Body of pancreas (tissue), 4 donors: ENCODE results near the gene FAU. TPM values are rescaled to one million over a fixed set of nuclear protein-coding genes. Genes with fewer than 3 reads are reported as not detected.

Source experiments
- ATAC-seq: fragments of 150-250 bp; one replicate; pipeline ENCODE4 v1.9.1; 2016
- DNase-seq, 4 donors: peaks; one replicate each; pipeline ENCODE4 v3.0.0-alpha.2; 2019
- H3K27ac ChIP-seq, 4 donors: fragments of 200-600 bp; sonication (generic); 1 replicate in 3 of 4; 2 replicates in 1 of 4; pipeline versions ENCODE4 v1.5.1 to v1.6.1; 2016 to 2019; ENCODE audit warnings: mild to moderate bottlenecking in 1 of 4, mixed read lengths in 1 of 4, moderate library complexity in 1 of 4
- H3K27me3 ChIP-seq, 2 donors: fragments of 200-600 bp; sonication (generic); one replicate each; pipeline ENCODE4 v1.6.0; 2016; ENCODE audit warnings: mild to moderate bottlenecking in 1 of 2
- H3K36me3 ChIP-seq, 2 donors: fragments of 200-600 bp; sonication (generic); replicated peaks in 1 of 2; 2 replicates each; pipeline ENCODE4 v1.5.1; 2016; ENCODE audit warnings: low read depth in 2 of 2; ENCODE audit not compliant: insufficient read depth in 1 of 2
- H3K4me1 ChIP-seq: fragments of 200-600 bp; sonication (generic); one replicate; pipeline ENCODE4 v1.6.0; 2016
- H3K4me3 ChIP-seq, 2 donors: fragments of 200-600 bp; sonication (generic); 1 replicate in 1 of 2; 2 replicates in 1 of 2; pipeline ENCODE4 v1.5.1; 2016 to 2019
- H3K9me3 ChIP-seq, 3 donors: fragments of 200-600 bp; sonication (generic); 1 replicate in 2 of 3; 2 replicates in 1 of 3; pipeline ENCODE4 v1.5.1; 2016
- CTCF ChIP-seq, 7 experiments: fragments of 450-650 bp in 4 of 7; fragments of 200-600 bp in 3 of 7; sonication (generic) in 3 of 7; IDR thresholded peaks; one replicate each; pipeline ENCODE4 v1.5.1; 2016 to 2019; ENCODE audit warnings: antibody characterized with exemption in 7 of 7
- POLR2A ChIP-seq, 3 donors: fragments of 450-650 bp; IDR thresholded peaks; one replicate each; pipeline ENCODE4 v1.6.1; 2016; ENCODE audit warnings: antibody characterized with exemption in 3 of 3, mild to moderate bottlenecking in 2 of 3
- WGBS, 2 donors: methylation state at CpG; one replicate each; pipeline ENCODE4 v1.1.5; 2017; 5-methylcytosine and 5-hydroxymethylcytosine counted together
- intact Hi-C: fragments of 100-400 bp; cut with DNase I; formaldehyde crosslinking; loops from one replicate; pipeline ENCODE4 v1.15.1; 2023
- total RNA-seq, 2 donors: library from RNA; depleted of rRNA; stranded (reverse); fragments of >200 nt; gene quantifications; one replicate each; pipeline ENCODE4 v1.1.0, GENCODE V29; 2016

The FAU gene
- total RNA-seq, 2 donors from 2014 or later, result 1,320 to 1,355 TPM

GRCh38 chr11:65113839-65114238 lies 8.1 kb downstream of the FAU start:
- Histone ChIP-seq H3K27me3 (no peaks in the 10 kb centered on the region), H3K4me3 (no peak overlapping the region), H3K27ac (peak overlapping the region; percentile 70 to 93 (median 88)), H3K4me1 (peaks cover 66% of the 10 kb centered on the region), H3K9me3 (no peaks in the 10 kb centered on the region), H3K36me3 (no peaks in the 10 kb centered on the region)
- ATAC-seq (peak; percentile 30), DNase-seq (peak; percentile 70 to 93 (median 79))
- intact Hi-C loops, result no loop called here
- no peak for TF ChIP-seq CTCF (IDR thresholded peaks at IDR 0.05)
- no peak for TF ChIP-seq POLR2A (IDR thresholded peaks at IDR 0.05)
- 12 to 14% methylated on average over 6 of the region's 6 CpGs for WGBS, 2 donors

GRCh38 chr11:65113361-65113756 lies 8.6 kb downstream of the FAU start:
- H3K9me3 ChIP-seq, result no peaks in the 10 kb centered on the region
- intact Hi-C loops, result no loop called here
- H3K27ac ChIP-seq, result peak overlapping the region; percentile 70 to 93 (median 88)
- ATAC-seq, result no peak
- H3K4me1 ChIP-seq, result peaks cover 66% of the 10 kb centered on the region
- H3K4me3 ChIP-seq, result no peak overlapping the region
- WGBS, 2 donors, result 18 to 24% methylated on average over 14 of the region's 14 CpGs
- no peaks in the 10 kb centered on the region for H3K36me3 ChIP-seq
- no peaks in the 10 kb centered on the region for H3K27me3 ChIP-seq
- DNase-seq, result peak; percentile 55 to 57 (median 56)
- TF ChIP-seq POLR2A (IDR thresholded peaks at IDR 0.05) (no peak), CTCF (IDR thresholded peaks at IDR 0.05) (no peak)

GRCh38 chr11:65112546-65113360 lies 9.2 kb downstream of the FAU start:
- Histone ChIP-seq H3K4me3 (peak overlapping the region; percentile 20 to 66), H3K4me1 (peaks cover 66% of the 10 kb centered on the region), H3K27ac (peak overlapping the region; percentile 70 to 93 (median 88)), H3K27me3 (no peaks in the 10 kb centered on the region), H3K36me3 (peaks cover 0 to 4% of the 10 kb centered on the region in 2 donors), H3K9me3 (no peaks in the 10 kb centered on the region)
- 1 to 5% methylated on average over 12 to 44 of the region's 57 CpGs for WGBS, 2 donors
- intact Hi-C loops, result no loop called here
- TF ChIP-seq POLR2A (IDR thresholded peaks at IDR 0.05), result peak in 2 of 3 donors; percentile 17 to 37
- TF ChIP-seq CTCF (IDR thresholded peaks at IDR 0.05), result peak; percentile 72 to 97 (median 86)
- ATAC-seq (peak; percentile 43), DNase-seq (peak; percentile 69 to 76 (median 72))

GRCh38 chr11:65111744-65112545 lies 10.0 kb downstream of the FAU start, which contains the start of gene TM7SF2:
Gene TM7SF2 (plus strand): TSS chr11:65111872. CDS start chr11:65112016, 144 bp downstream.
- Histone ChIP-seq H3K36me3 (peaks cover 0 to 7% of the 10 kb centered on the region in 2 donors), H3K27ac (peak within 1 kb of the TSS; percentile 70 to 93 (median 88)), H3K27me3 (no peaks in the 10 kb centered on the region), H3K9me3 (no peaks in the 10 kb centered on the region), H3K4me1 (peaks cover 66% of the 10 kb centered on the region), H3K4me3 (peak within 1 kb of the TSS; percentile 20 to 66)
- WGBS, 2 donors, result 0 to 1% methylated on average over 33 to 61 of the region's 64 CpGs
- TF ChIP-seq POLR2A (IDR thresholded peaks at IDR 0.05) (peak; percentile 97 to 99 (median 99)), CTCF (IDR thresholded peaks at IDR 0.05) (peak in 1 of 7 experiments; percentile 7)
- ATAC-seq (peak; percentile 85), DNase-seq (peak; percentile 98 to 99 (median 99))
- intact Hi-C loops, result no loop called here
